OCI-LY1 (cell line): ENCODE measurements around the gene CD300A.

Source experiments
- H2AFZ ChIP-seq: fragments of 200-600 bp; sonication (generic), shearing (Covaris generic); 2 replicates; pipeline ENCODE4 v1.6.0; 2014; ENCODE audit warnings: antibody characterized with exemption, mild to moderate bottlenecking, low read length
- H3F3A ChIP-seq: fragments of 200-600 bp; sonication (generic), shearing (Covaris generic); 2 replicates; pipeline ENCODE4 v1.6.0; 2014; ENCODE audit warnings: mild to moderate bottlenecking, antibody characterized with exemption, low read length, moderate library complexity; ENCODE audit not compliant: insufficient read depth
- H3K27ac ChIP-seq: fragments of 200-600 bp; sonication (generic); 2 replicates; pipeline ENCODE4 v1.5.1; 2014; ENCODE audit warnings: low read length, mixed run types, mild to moderate bottlenecking, low read depth; ENCODE audit not compliant: poor library complexity, severe bottlenecking
- H3K27me3 ChIP-seq: fragments of 200-600 bp; sonication (generic); 2 replicates; pipeline ENCODE4 v1.6.0; 2014; ENCODE audit warnings: antibody characterized with exemption, mild to moderate bottlenecking, low read length, moderate library complexity; ENCODE audit not compliant: insufficient read depth
- H3K36me3 ChIP-seq: fragments of 200-600 bp; sonication (generic); 2 replicates; pipeline ENCODE4 v1.6.1; 2014; ENCODE audit warnings: mild to moderate bottlenecking, antibody characterized with exemption, low read length, moderate library complexity, mixed read lengths; ENCODE audit not compliant: insufficient read depth
- H3K4me1 ChIP-seq: fragments of 200-600 bp; sonication (generic); 2 replicates; pipeline ENCODE4 v1.5.1; 2014; ENCODE audit warnings: mild to moderate bottlenecking, low read length, moderate library complexity; ENCODE audit not compliant: insufficient read depth, severe bottlenecking
- H3K4me2 ChIP-seq: fragments of 200-600 bp; sonication (generic), shearing (Covaris generic); 2 replicates; pipeline ENCODE4 v1.6.1; 2014; ENCODE audit warnings: low read length
- H3K4me3 ChIP-seq: fragments of 200-600 bp; sonication (generic); 2 replicates; pipeline ENCODE4 v1.5.1; 2014; ENCODE audit warnings: low read length, low read depth, mild to moderate bottlenecking, mixed read lengths; ENCODE audit not compliant: poor library complexity, severe bottlenecking
- H3K79me2 ChIP-seq: fragments of 200-600 bp; shearing (Covaris generic); 2 replicates; pipeline ENCODE4 v1.6.1; 2016; ENCODE audit warnings: mixed run types, low read length, mixed read lengths; ENCODE audit not compliant: insufficient read depth
- H3K9ac ChIP-seq: fragments of 200-600 bp; sonication (generic), shearing (Covaris generic); 2 replicates; pipeline ENCODE4 v1.6.1; 2014; ENCODE audit warnings: mild to moderate bottlenecking, low read length, mixed read lengths
- H3K9me2 ChIP-seq: fragments of 200-600 bp; sonication (generic), shearing (Covaris generic); 2 replicates; pipeline ENCODE4 v1.6.1; 2014; ENCODE audit warnings: low read depth, mild to moderate bottlenecking, low read length, mixed read lengths
- H3K9me3 ChIP-seq: fragments of 200-600 bp; shearing (Covaris generic); 2 replicates; pipeline ENCODE4 v1.6.1; 2014; ENCODE audit warnings: low read length, mixed read lengths
- H4K20me1 ChIP-seq: fragments of 200-600 bp; sonication (generic), shearing (Covaris generic); 2 replicates; pipeline ENCODE4 v1.6.0; 2016; ENCODE audit warnings: mild to moderate bottlenecking, low read length; ENCODE audit not compliant: insufficient read depth
- EZH2 ChIP-seq: fragments of 200-600 bp; sonication (generic), shearing (Covaris generic); IDR thresholded peaks from 2 replicates; pipeline ENCODE4 v1.8.0; 2017; ENCODE audit warnings: borderline replicate concordance, mixed run types, mild to moderate bottlenecking, antibody characterized with exemption, low read length, moderate library complexity, mixed read lengths
- TF ChIP-seq, protein P1 (sequence below): fragments of 200-600 bp; sonication (generic), shearing (Covaris generic); IDR thresholded peaks from 2 replicates; pipeline ENCODE4 v1.5.1; 2017; ENCODE audit warnings: mild to moderate bottlenecking, antibody characterized with exemption, low read length, moderate library complexity, mixed read lengths

Gene CD300A

DNA sequence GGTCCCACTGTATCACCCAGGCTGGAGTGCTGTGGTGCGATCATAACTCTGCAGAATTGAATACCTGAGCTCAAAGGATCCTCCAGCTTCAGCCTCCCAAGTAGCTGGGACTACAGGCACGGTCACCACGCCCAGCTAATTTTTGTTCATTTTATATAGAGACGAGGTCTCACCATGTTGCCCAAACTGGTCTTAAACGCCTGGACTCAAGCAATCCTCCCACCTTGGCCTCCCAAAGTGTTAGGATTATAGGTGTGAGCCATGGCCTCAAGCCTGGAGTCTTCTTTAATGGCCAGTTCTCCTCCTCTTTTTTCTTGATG lies 64.4 kb downstream of the CD300A start:
- H3K4me1 ChIP-seq = no peaks in the 10 kb centered on the region
- no peaks in the 10 kb centered on the region for H3K79me2 ChIP-seq
- H3F3A ChIP-seq = no peaks in the 10 kb centered on the region
- no peak overlapping the region for H3K4me2 ChIP-seq
- H3K27ac ChIP-seq = no peak overlapping the region
- H2AFZ ChIP-seq = no peak overlapping the region
- no peaks in the 10 kb centered on the region for H4K20me1 ChIP-seq
- no peaks in the 10 kb centered on the region for H3K9me3 ChIP-seq
- no peak for TF ChIP-seq EZH2
- TF ChIP-seq, protein P1, sequence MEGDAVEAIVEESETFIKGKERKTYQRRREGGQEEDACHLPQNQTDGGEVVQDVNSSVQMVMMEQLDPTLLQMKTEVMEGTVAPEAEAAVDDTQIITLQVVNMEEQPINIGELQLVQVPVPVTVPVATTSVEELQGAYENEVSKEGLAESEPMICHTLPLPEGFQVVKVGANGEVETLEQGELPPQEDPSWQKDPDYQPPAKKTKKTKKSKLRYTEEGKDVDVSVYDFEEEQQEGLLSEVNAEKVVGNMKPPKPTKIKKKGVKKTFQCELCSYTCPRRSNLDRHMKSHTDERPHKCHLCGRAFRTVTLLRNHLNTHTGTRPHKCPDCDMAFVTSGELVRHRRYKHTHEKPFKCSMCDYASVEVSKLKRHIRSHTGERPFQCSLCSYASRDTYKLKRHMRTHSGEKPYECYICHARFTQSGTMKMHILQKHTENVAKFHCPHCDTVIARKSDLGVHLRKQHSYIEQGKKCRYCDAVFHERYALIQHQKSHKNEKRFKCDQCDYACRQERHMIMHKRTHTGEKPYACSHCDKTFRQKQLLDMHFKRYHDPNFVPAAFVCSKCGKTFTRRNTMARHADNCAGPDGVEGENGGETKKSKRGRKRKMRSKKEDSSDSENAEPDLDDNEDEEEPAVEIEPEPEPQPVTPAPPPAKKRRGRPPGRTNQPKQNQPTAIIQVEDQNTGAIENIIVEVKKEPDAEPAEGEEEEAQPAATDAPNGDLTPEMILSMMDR = no peak
- no peaks in the 10 kb centered on the region; the same call in 1 of the 2 replicates for H3K36me3 ChIP-seq
- H3K4me3 ChIP-seq = no peak overlapping the region
- no peak overlapping the region for H3K9ac ChIP-seq
- H3K27me3 ChIP-seq = 0 out of 2 replicates have a peak, but pooled peaks cover 4% of the 10 kb centered on the region
- no peaks in the 10 kb centered on the region for H3K9me2 ChIP-seq

- Histone ChIP-seq H3K27ac (no peak within 1 kb of the TSS), H3F3A (no peaks in the 10 kb centered on the region), H3K9me3 (no peaks in the 10 kb centered on the region), H4K20me1 (no peaks in the 10 kb centered on the region), H2AFZ (no peak within 1 kb of the TSS), H3K9ac (no peak within 1 kb of the TSS), H3K4me2 (no peak within 1 kb of the TSS), H3K36me3 (no peaks in the 10 kb centered on the region; the same call in 1 of the 2 replicates), H3K79me2 (no peaks in the 10 kb centered on the region), H3K4me3 (no peak within 1 kb of the TSS), H3K27me3 (0 out of 2 replicates have a peak, but pooled peaks cover 4% of the 10 kb centered on the region), H3K4me1 (no peaks in the 10 kb centered on the region), H3K9me2 (no peaks in the 10 kb centered on the region)
- no peak for TF ChIP-seq EZH2
- TF ChIP-seq, protein P1 = no peak
Measured at GRCh38 chr17:74531231-74531761, 64.9 kb downstream of the CD300A start, which contains the start of gene CD300LB. Gene CD300LB, minus strand, starts transcription at chr17:74531475. Its CDS starts 125 bp downstream, at chr17:74531350.

- Histone ChIP-seq H4K20me1 (no peaks in the 10 kb centered on the region), H3K79me2 (no peaks in the 10 kb centered on the region), H3K27ac (no peak overlapping the region), H3K4me1 (no peaks in the 10 kb centered on the region), H3K9ac (no peak overlapping the region), H3K4me3 (no peak overlapping the region), H3K4me2 (no peak overlapping the region), H3K27me3 (0 out of 2 replicates have a peak, but pooled peaks cover 4% of the 10 kb centered on the region), H3K36me3 (no peaks in the 10 kb centered on the region; the same call in 1 of the 2 replicates), H2AFZ (no peak overlapping the region), H3F3A (no peaks in the 10 kb centered on the region), H3K9me2 (no peaks in the 10 kb centered on the region), H3K9me3 (no peaks in the 10 kb centered on the region)
- TF ChIP-seq EZH2 = no peak
- TF ChIP-seq, protein P1 = no peak
Measured at GRCh38 chr17:74532115-74532514, 65.7 kb downstream of the CD300A start.
